ENCODE measurements around the gene ZNF593. TPM values are rescaled to one million over a fixed set of nuclear protein-coding genes. Genes with fewer than 3 reads are reported as not detected.

The ZNF593 gene
- total and polyA plus RNA-seq, 2 of the 13 experiments (the other 11 are each of a cell fraction or from before 2014, with no cell fraction given): 37.3 to 55.8 TPM

- 0 out of 2 replicates have a peak, but pooled peaks have one; percentile 36 for TF ChIP-seq RERE (CRISPR knock-in tag; IDR thresholded peaks at IDR 0.05; ENCODE audit: low read depth)
- peak; percentile 86 for TF ChIP-seq ZSCAN5A (CRISPR knock-in tag; IDR thresholded peaks at IDR 0.05; ENCODE audit: borderline replicate concordance)
- TF ChIP-seq BORCS8-MEF2B (CRISPR knock-in tag; IDR thresholded peaks at IDR 0.05): peak; percentile 90; the same call in 1 of the 2 replicates
- TF ChIP-seq HDAC1 (CRISPR knock-in tag; IDR thresholded peaks at IDR 0.05): peak; percentile 97
- TF ChIP-seq PLSCR1 (CRISPR knock-in tag; IDR thresholded peaks at IDR 0.05; ENCODE audit: borderline replicate concordance): no peak
Observed at GRCh38 chr1:26169669-26170471, at the start of gene ZNF593 (continued).
